NCI-H2029 treated with DMSO at 0.1 percent for 48 hours (cell line): ENCODE data around the gene DLGAP4.

Experiments
- DNase-seq: peaks from one replicate; lab custom pipeline; 2025; lab: John Stamatoyannopoulos, UW

Gene DLGAP4

GRCh38 chr20:36322131-36322530 lies 16.0 kb downstream of the DLGAP4 start:
- no peak for DNase-seq

GRCh38 chr20:36330091-36330490 lies 24.0 kb downstream of the DLGAP4 start:
- DNase-seq: no peak

- no peak for DNase-seq
Observed at GRCh38 chr20:36331209-36331608, 25.1 kb downstream of the DLGAP4 start.

- no peak for DNase-seq
Observed at GRCh38 chr20:36333841-36334240, 27.7 kb downstream of the DLGAP4 start.

- no peak for DNase-seq
Observed at GRCh38 chr20:36334281-36335205, 28.4 kb downstream of the DLGAP4 start.

- DNase-seq: no peak
Observed at GRCh38 chr20:36335206-36335870, 29.2 kb downstream of the DLGAP4 start.

GRCh38 chr20:36336204-36336603 lies 30.1 kb downstream of the DLGAP4 start:
- no peak for DNase-seq

- no peak for DNase-seq
Observed at GRCh38 chr20:36336954-36337704, 31.0 kb downstream of the DLGAP4 start.

GRCh38 chr20:36337886-36338285 lies 31.7 kb downstream of the DLGAP4 start:
- DNase-seq: no peak

GRCh38 chr20:36339646-36340592 lies 33.8 kb downstream of the DLGAP4 start:
- DNase-seq: no peak

GRCh38 chr20:36340593-36340990 lies 34.5 kb downstream of the DLGAP4 start:
- DNase-seq: no peak

GRCh38 chr20:36341331-36342020 lies 35.3 kb downstream of the DLGAP4 start:
- DNase-seq: no peak

GRCh38 chr20:36342331-36343120 lies 36.4 kb downstream of the DLGAP4 start:
- no peak for DNase-seq

GRCh38 chr20:36343641-36344040 lies 37.5 kb downstream of the DLGAP4 start:
- DNase-seq: no peak

GRCh38 chr20:36344517-36345132 lies 38.5 kb downstream of the DLGAP4 start:
- DNase-seq: no peak

- DNase-seq: no peak
Observed at GRCh38 chr20:36346256-36346655, 40.1 kb downstream of the DLGAP4 start.

- DNase-seq: no peak
Observed at GRCh38 chr20:36349384-36350170, 43.4 kb downstream of the DLGAP4 start.

GRCh38 chr20:36350439-36350838 lies 44.3 kb downstream of the DLGAP4 start:
- no peak for DNase-seq

GRCh38 chr20:36351937-36352336 lies 45.8 kb downstream of the DLGAP4 start:
- DNase-seq: no peak
